GM19025 (cell line): ENCODE measurements around the gene F2RL2.

Experiments used
- ATAC-seq: cut with Tn5 transposase; IDR thresholded peaks from one replicate; pipeline ENCODE4 v1.9.1; 2021; ENCODE audit warnings: mild to moderate bottlenecking, low read depth, moderate library complexity; ENCODE audit not compliant: unreplicated experiment

F2RL2 gene

GRCh38 chr5:76591366-76591765, 31.8 kb downstream of the F2RL2 start:
- no peak for ATAC-seq

- ATAC-seq: peak; percentile 99
Observed at GRCh38 chr5:76590027-76590426, 33.2 kb downstream of the F2RL2 start.

GRCh38 chr5:76586531-76586930, 36.7 kb downstream of the F2RL2 start:
- ATAC-seq: no peak

- ATAC-seq: no peak
Observed at GRCh38 chr5:76585783-76586217, 37.4 kb downstream of the F2RL2 start.

- no peak for ATAC-seq
Observed at GRCh38 chr5:76583163-76584047, 39.8 kb downstream of the F2RL2 start.

GRCh38 chr5:76582230-76583162, 40.7 kb downstream of the F2RL2 start:
- peak; percentile 84 for ATAC-seq

GRCh38 chr5:76580981-76581380, 42.2 kb downstream of the F2RL2 start:
- ATAC-seq: no peak

- no peak for ATAC-seq
Observed at GRCh38 chr5:76579166-76579937, 43.9 kb downstream of the F2RL2 start.

GRCh38 chr5:76576996-76577395, 46.2 kb downstream of the F2RL2 start:
- ATAC-seq: no peak

GRCh38 chr5:76576450-76576849, 46.8 kb downstream of the F2RL2 start:
- no peak for ATAC-seq

GRCh38 chr5:76571559-76571958, 51.6 kb downstream of the F2RL2 start:
- no peak for ATAC-seq

- ATAC-seq: no peak
Observed at GRCh38 chr5:76570153-76570552, 53.0 kb downstream of the F2RL2 start.
